CD8-positive, alpha-beta memory T cell (primary cell): ENCODE measurements around the gene ACTA2. TPM values are rescaled to one million over a fixed set of nuclear protein-coding genes. Genes with fewer than 3 reads are reported as not detected.

Experiments
- CTCF ChIA-PET: fragments of 350-600 bp; sonication (Branson Sonifier 250); formaldehyde crosslinking; loops from one replicate; lab custom pipeline; 2021; ENCODE audit warnings: antibody characterized with exemption; lab: Charles Lee
- POLR2A ChIA-PET: fragments of 350-600 bp; sonication (Branson Sonifier 250); formaldehyde crosslinking; loops from one replicate; lab custom pipeline; 2021; ENCODE audit warnings: antibody characterized with exemption; lab: Charles Lee
- DNase-seq, 5 donors: peaks; one replicate each; pipeline versions ENCODE4 v3.0.0 to v3.0.0-alpha.2; 2020 to 2022; ENCODE audit warnings: mixed read lengths in 1 of 5
- H3K27ac ChIP-seq: one replicate; pipeline ENCODE4 v1.7.0; 2013; ENCODE audit warnings: low read depth, mild to moderate bottlenecking, low read length, moderate library complexity
- H3K27me3 ChIP-seq: 2 replicates; pipeline ENCODE4 v1.7.0; 2013; ENCODE audit warnings: low read length, mild to moderate bottlenecking; ENCODE audit not compliant: insufficient read depth, poor library complexity, severe bottlenecking
- H3K36me3 ChIP-seq: 2 replicates; pipeline ENCODE4 v1.7.0; 2013; ENCODE audit warnings: mild to moderate bottlenecking, low read length, moderate library complexity; ENCODE audit not compliant: insufficient read depth
- H3K4me1 ChIP-seq: 2 replicates; pipeline ENCODE4 v1.7.0; 2013; ENCODE audit warnings: mild to moderate bottlenecking, low read length, moderate library complexity; ENCODE audit not compliant: insufficient read depth
- H3K4me3 ChIP-seq: 2 replicates; pipeline ENCODE4 v1.7.0; 2013; ENCODE audit warnings: mild to moderate bottlenecking, low read length
- H3K9me3 ChIP-seq: 2 replicates; pipeline ENCODE4 v1.7.0; 2013; ENCODE audit warnings: mild to moderate bottlenecking, low read length
- H3K27ac Mint-ChIP-seq, 8 donors: one replicate each; pipeline ENCODE4 v1.8.0; 2020 to 2021; ENCODE audit warnings: mixed read lengths in 8 of 8, mild to moderate bottlenecking in 6 of 8, inconsistent platforms in 3 of 8, moderate library complexity in 3 of 8
- H3K27me3 Mint-ChIP-seq, 2 donors: one replicate each; pipeline ENCODE4 v1.8.0; 2020 to 2021; ENCODE audit warnings: mixed read lengths in 2 of 2, mild to moderate bottlenecking in 1 of 2, moderate library complexity in 1 of 2
- H3K36me3 Mint-ChIP-seq, 3 donors: one replicate each; pipeline ENCODE4 v1.8.0; 2020 to 2021; ENCODE audit warnings: mixed read lengths in 3 of 3, inconsistent platforms in 1 of 3, mild to moderate bottlenecking in 1 of 3
- H3K4me1 Mint-ChIP-seq, 3 donors: one replicate each; pipeline ENCODE4 v1.8.0; 2020 to 2021; ENCODE audit warnings: mixed read lengths in 3 of 3, inconsistent platforms in 1 of 3, mild to moderate bottlenecking in 1 of 3
- H3K4me3 Mint-ChIP-seq, 7 donors: one replicate each; pipeline ENCODE4 v1.8.0; 2020 to 2021; ENCODE audit warnings: mixed read lengths in 7 of 7, mild to moderate bottlenecking in 6 of 7, moderate library complexity in 4 of 7, inconsistent platforms in 2 of 7
- H3K9me3 Mint-ChIP-seq, 5 donors: one replicate each; pipeline ENCODE4 v1.8.0; 2020 to 2022; ENCODE audit warnings: mixed read lengths in 5 of 5, mild to moderate bottlenecking in 3 of 5, moderate library complexity in 2 of 5, inconsistent platforms in 1 of 5
- polyA plus RNA-seq: library from polyadenylated mRNA; unstranded; fragments of 300-500 nt; fragmentation: Illumina TruSeq; gene quantifications from one replicate; pipeline ENCODE4 v1.2.3, GENCODE V29; 2021
- total RNA-seq, 2 experiments: library from RNA; stranded (reverse); gene quantifications; one replicate each; pipeline ENCODE4 v1.2.3, GENCODE V29; 2021

Gene ACTA2
- total and polyA plus RNA-seq, 3 experiments from 2014 or later = 24.4 to 37.1 (median 35.0) TPM

GRCh38 chr10:88931548-88931947 lies 21.0 kb downstream of the ACTA2 start:
- H3K4me3 ChIP-seq = no peak overlapping the region
- H3K36me3 ChIP-seq = no peaks in the 10 kb centered on the region
- no peak for DNase-seq
- peaks cover 12 to 20% (median 15%) of the 10 kb centered on the region in 3 donors for H3K4me1 Mint-ChIP-seq
- peaks cover 11% of the 10 kb centered on the region for H3K4me1 ChIP-seq
- no peak overlapping the region for H3K27ac ChIP-seq
- H3K9me3 Mint-ChIP-seq = no peaks in the 10 kb centered on the region
- ChIA-PET CTCF (interaction anchor here (1.1 to 6.3 kb wide), 11 partner anchors 11 to 286 kb away, joined by 3 to 150 read pairs (median 4); no protein-coding TSS in a partner anchor), POLR2A (interaction anchor here (1.1 kb wide), 1 partner anchor 58 kb away, joined by 3 read pairs; no protein-coding TSS in a partner anchor)
- H3K27ac Mint-ChIP-seq = peak overlapping the region in 3 of 8 donors; percentile 11 to 25 (median 21)
- H3K27me3 ChIP-seq = no peaks in the 10 kb centered on the region
- no peaks in the 10 kb centered on the region for H3K9me3 ChIP-seq
- no peaks in the 10 kb centered on the region for H3K27me3 Mint-ChIP-seq
- no peak overlapping the region for H3K4me3 Mint-ChIP-seq
- peaks cover 3 to 32% (median 3%) of the 10 kb centered on the region in 3 donors for H3K36me3 Mint-ChIP-seq

- Histone ChIP-seq H3K4me3 (no peak overlapping the region), H3K36me3 (no peaks in the 10 kb centered on the region), H3K9me3 (no peaks in the 10 kb centered on the region), H3K27ac (no peak overlapping the region), H3K4me1 (no peaks in the 10 kb centered on the region), H3K27me3 (no peaks in the 10 kb centered on the region)
- no peaks in the 10 kb centered on the region for H3K9me3 Mint-ChIP-seq
- CTCF ChIA-PET = interaction anchor here (1.3 to 1.8 kb wide), 3 partner anchors 91 to 292 kb away, joined by 3 to 4 read pairs (median 3); no protein-coding TSS in a partner anchor
- H3K36me3 Mint-ChIP-seq = peaks cover 3 to 57% (median 14%) of the 10 kb centered on the region in 3 donors
- no peak overlapping the region for H3K4me3 Mint-ChIP-seq
- POLR2A ChIA-PET = no interaction called here
- peak overlapping the region in 4 of 8 donors; percentile 30 to 76 (median 54) for H3K27ac Mint-ChIP-seq
- H3K4me1 Mint-ChIP-seq = peaks cover 0 to 9% (median 4%) of the 10 kb centered on the region in 3 donors
- no peak for DNase-seq
- H3K27me3 Mint-ChIP-seq = no peaks in the 10 kb centered on the region
Measured at GRCh38 chr10:88928254-88928653, 24.3 kb downstream of the ACTA2 start.

- DNase-seq = no peak
- no peaks in the 10 kb centered on the region for H3K4me1 ChIP-seq
- H3K36me3 ChIP-seq = no peaks in the 10 kb centered on the region
- H3K36me3 Mint-ChIP-seq = peaks cover 3 to 61% (median 14%) of the 10 kb centered on the region in 3 donors
- no peaks in the 10 kb centered on the region for H3K9me3 ChIP-seq
- peaks cover 0 to 4% (median 0%) of the 10 kb centered on the region in 3 donors for H3K4me1 Mint-ChIP-seq
- H3K27me3 Mint-ChIP-seq = no peaks in the 10 kb centered on the region
- H3K27ac Mint-ChIP-seq = no peak overlapping the region
- ChIA-PET POLR2A (no interaction called here), CTCF (interaction anchor here (0.6 to 1.8 kb wide), 3 partner anchors 90 to 293 kb away, joined by 3 to 4 read pairs (median 4); no protein-coding TSS in a partner anchor)
- H3K9me3 Mint-ChIP-seq = no peaks in the 10 kb centered on the region
- no peaks in the 10 kb centered on the region for H3K27me3 ChIP-seq
- no peak overlapping the region for H3K4me3 Mint-ChIP-seq
- H3K27ac ChIP-seq = no peak overlapping the region
- H3K4me3 ChIP-seq = no peak overlapping the region
Measured at GRCh38 chr10:88927416-88927690, 25.2 kb downstream of the ACTA2 start.

GRCh38 chr10:88926566-88927415 lies 25.8 kb downstream of the ACTA2 start:
- H3K9me3 ChIP-seq = no peaks in the 10 kb centered on the region
- DNase-seq = no peak
- H3K9me3 Mint-ChIP-seq = no peaks in the 10 kb centered on the region
- peaks cover 3 to 67% (median 14%) of the 10 kb centered on the region in 3 donors for H3K36me3 Mint-ChIP-seq
- no peak overlapping the region for H3K27ac ChIP-seq
- no peak overlapping the region for H3K4me3 ChIP-seq
- no peaks in the 10 kb centered on the region for H3K4me1 ChIP-seq
- H3K27ac Mint-ChIP-seq = no peak overlapping the region
- CTCF ChIA-PET = interaction anchor here (0.6 to 2.8 kb wide), 5 partner anchors 8 to 294 kb away, joined by 3 to 9 read pairs (median 4); no protein-coding TSS in a partner anchor
- no peaks in the 10 kb centered on the region for H3K27me3 ChIP-seq
- no peaks in the 10 kb centered on the region for H3K36me3 ChIP-seq
- POLR2A ChIA-PET = no interaction called here
- H3K4me1 Mint-ChIP-seq = peaks cover 0 to 3% (median 0%) of the 10 kb centered on the region in 3 donors
- H3K27me3 Mint-ChIP-seq = no peaks in the 10 kb centered on the region
- no peak overlapping the region for H3K4me3 Mint-ChIP-seq

- H3K4me1 ChIP-seq = no peaks in the 10 kb centered on the region
- no peak overlapping the region for H3K27ac ChIP-seq
- no peak for DNase-seq
- H3K9me3 ChIP-seq = no peaks in the 10 kb centered on the region
- ChIA-PET POLR2A (no interaction called here), CTCF (interaction anchor here (1.7 to 2.5 kb wide), 2 partner anchors 10 to 88 kb away, joined by 4 to 10 read pairs; no protein-coding TSS in a partner anchor)
- Mint-ChIP-seq H3K27me3 (no peaks in the 10 kb centered on the region), H3K4me3 (no peak overlapping the region), H3K27ac (peak overlapping the region in 1 of 8 donors; percentile 76), H3K4me1 (peaks cover 0 to 3% (median 0%) of the 10 kb centered on the region in 3 donors), H3K9me3 (no peaks in the 10 kb centered on the region), H3K36me3 (peaks cover 3 to 84% (median 12%) of the 10 kb centered on the region in 3 donors)
- H3K4me3 ChIP-seq = no peak overlapping the region
- no peaks in the 10 kb centered on the region for H3K27me3 ChIP-seq
- H3K36me3 ChIP-seq = no peaks in the 10 kb centered on the region
Measured at GRCh38 chr10:88923520-88923919, 29.1 kb downstream of the ACTA2 start.

GRCh38 chr10:88922041-88922440 lies 30.5 kb downstream of the ACTA2 start:
- no peaks in the 10 kb centered on the region for H3K9me3 ChIP-seq
- no peaks in the 10 kb centered on the region for H3K36me3 ChIP-seq
- Mint-ChIP-seq H3K4me1 (peaks cover 0 to 3% (median 0%) of the 10 kb centered on the region in 3 donors), H3K27me3 (no peaks in the 10 kb centered on the region), H3K4me3 (no peak overlapping the region), H3K27ac (peak overlapping the region in 1 of 8 donors; percentile 44), H3K9me3 (no peaks in the 10 kb centered on the region), H3K36me3 (peaks cover 0 to 89% (median 11%) of the 10 kb centered on the region in 3 donors)
- no peaks in the 10 kb centered on the region for H3K4me1 ChIP-seq
- no peak overlapping the region for H3K27ac ChIP-seq
- ChIA-PET CTCF (no interaction called here), POLR2A (no interaction called here)
- no peaks in the 10 kb centered on the region for H3K27me3 ChIP-seq
- DNase-seq = no peak
- no peak overlapping the region for H3K4me3 ChIP-seq

GRCh38 chr10:88920986-88921593 lies 31.5 kb downstream of the ACTA2 start:
- H3K27ac ChIP-seq = no peak overlapping the region
- H3K9me3 Mint-ChIP-seq = no peaks in the 10 kb centered on the region
- no peaks in the 10 kb centered on the region for H3K27me3 ChIP-seq
- peaks cover 0 to 87% (median 11%) of the 10 kb centered on the region in 3 donors for H3K36me3 Mint-ChIP-seq
- no peak for DNase-seq
- no peak overlapping the region for H3K4me3 Mint-ChIP-seq
- H3K36me3 ChIP-seq = no peaks in the 10 kb centered on the region
- H3K4me3 ChIP-seq = no peak overlapping the region
- H3K4me1 Mint-ChIP-seq = peaks cover 0 to 3% (median 0%) of the 10 kb centered on the region in 3 donors
- ChIA-PET CTCF (interaction anchor here (0.9 to 1.4 kb wide), 2 partner anchors 8 to 10 kb away, joined by 3 to 4 read pairs; no protein-coding TSS in a partner anchor), POLR2A (no interaction called here)
- no peaks in the 10 kb centered on the region for H3K9me3 ChIP-seq
- no peaks in the 10 kb centered on the region for H3K4me1 ChIP-seq
- peak overlapping the region in 1 of 8 donors; percentile 79 for H3K27ac Mint-ChIP-seq
- no peaks in the 10 kb centered on the region for H3K27me3 Mint-ChIP-seq
